SJCRH30 (cell line): ENCODE data around the gene SLC38A2. TPM values are rescaled to one million over a fixed set of nuclear protein-coding genes. Genes with fewer than 3 reads are reported as not detected.
"Not testable (repeated sequence)": the region's sequence is repeated elsewhere in the genome, so short reads cannot be mapped to it uniquely, and the experiment has no call there.

Experiments used
- DNase-seq, 2 experiments: peaks; one replicate each; pipeline ENCODE4 v3.0.0-alpha.2; 2015 to 2020
- H3K27ac ChIP-seq: fragments of 250-450 bp; sonication (Bioruptor Pico); 2 replicates; pipeline ENCODE4 v1.5.1; 2020; ENCODE audit warnings: mild to moderate bottlenecking, moderate library complexity
- H3K27me3 ChIP-seq: fragments of 250-450 bp; sonication (Bioruptor Pico); 2 replicates; pipeline ENCODE4 v1.5.1; 2020; ENCODE audit warnings: mild to moderate bottlenecking, moderate library complexity
- H3K36me3 ChIP-seq: fragments of 250-450 bp; sonication (Bioruptor Pico); 2 replicates; pipeline ENCODE4 v1.5.1; 2020; ENCODE audit warnings: mild to moderate bottlenecking, moderate library complexity
- H3K4me1 ChIP-seq: fragments of 250-450 bp; sonication (Bioruptor Pico); 2 replicates; pipeline ENCODE4 v1.5.1; 2020; ENCODE audit warnings: mild to moderate bottlenecking, moderate library complexity
- H3K4me3 ChIP-seq: fragments of 250-450 bp; sonication (Bioruptor Pico); 2 replicates; pipeline ENCODE4 v1.5.1; 2020; ENCODE audit warnings: mild to moderate bottlenecking, moderate library complexity
- H3K9me3 ChIP-seq: fragments of 250-450 bp; sonication (Bioruptor Pico); replicated peaks from 2 replicates; pipeline ENCODE4 v1.5.1; 2020; ENCODE audit warnings: mild to moderate bottlenecking, moderate library complexity
- total RNA-seq: library from RNA; depleted of rRNA; stranded (reverse); fragments of >200 nt; shearing (Covaris generic); gene quantifications from 2 replicates; pipeline ENCODE4 v1.2.3, GENCODE V29; 2014

The SLC38A2 gene
- total RNA-seq, 1 experiment from 2014 or later, result 260 TPM

- Histone ChIP-seq H3K4me3 (no peak overlapping the region), H3K27ac (no peak overlapping the region), H3K36me3 (no peaks in the 10 kb centered on the region), H3K4me1 (peaks cover 30% of the 10 kb centered on the region), H3K27me3 (no peaks in the 10 kb centered on the region), H3K9me3 (peaks cover 6% of the 10 kb centered on the region)
- DNase-seq, result peak in 1 of 2 experiments; percentile 29
Observed at GRCh38 chr12:46402941-46403718, 30.6 kb upstream of the SLC38A2 start.

GRCh38 chr12:46402451-46402850, 29.9 kb upstream of the SLC38A2 start:
- Histone ChIP-seq H3K27me3 (no peaks in the 10 kb centered on the region), H3K36me3 (no peaks in the 10 kb centered on the region), H3K27ac (no peak overlapping the region), H3K9me3 (peaks cover 6% of the 10 kb centered on the region), H3K4me3 (no peak overlapping the region), H3K4me1 (peaks cover 30% of the 10 kb centered on the region)
- no peak for DNase-seq

GRCh38 chr12:46401662-46402061, 29.1 kb upstream of the SLC38A2 start:
- Histone ChIP-seq H3K4me3 (no peak overlapping the region), H3K36me3 (no peaks in the 10 kb centered on the region), H3K9me3 (peaks cover 6% of the 10 kb centered on the region), H3K27me3 (no peaks in the 10 kb centered on the region), H3K27ac (no peak overlapping the region), H3K4me1 (peaks cover 30% of the 10 kb centered on the region)
- DNase-seq, result no peak

- Histone ChIP-seq H3K27me3 (no peaks in the 10 kb centered on the region), H3K36me3 (no peaks in the 10 kb centered on the region), H3K9me3 (peaks cover 6% of the 10 kb centered on the region), H3K4me1 (peaks cover 36% of the 10 kb centered on the region), H3K27ac (no peak overlapping the region), H3K4me3 (no peak overlapping the region)
- DNase-seq, result no peak
Observed at GRCh38 chr12:46400406-46400805, 27.8 kb upstream of the SLC38A2 start.

GRCh38 chr12:46399461-46400248, 27.1 kb upstream of the SLC38A2 start:
- peaks cover 42% of the 10 kb centered on the region for H3K4me1 ChIP-seq
- peak; percentile 37 to 49 for DNase-seq
- not testable (repeated sequence) for H3K4me3 ChIP-seq, H3K36me3 ChIP-seq, H3K27me3 ChIP-seq, H3K27ac ChIP-seq, H3K9me3 ChIP-seq

GRCh38 chr12:46396826-46397225, 24.3 kb upstream of the SLC38A2 start:
- DNase-seq, result no peak
- H3K4me3 ChIP-seq, result no peak overlapping the region
- H3K4me1 ChIP-seq, result peaks cover 16% of the 10 kb centered on the region
- H3K27ac ChIP-seq, result no peak overlapping the region
- H3K9me3 ChIP-seq, result peaks cover 9% of the 10 kb centered on the region
- H3K36me3 ChIP-seq, result no peaks in the 10 kb centered on the region
- H3K27me3 ChIP-seq, result no peaks in the 10 kb centered on the region

GRCh38 chr12:46395388-46395787, 22.8 kb upstream of the SLC38A2 start:
- H3K9me3 ChIP-seq, result peaks cover 9% of the 10 kb centered on the region
- H3K36me3 ChIP-seq, result no peaks in the 10 kb centered on the region
- peaks cover 15% of the 10 kb centered on the region for H3K4me1 ChIP-seq
- H3K27me3 ChIP-seq, result no peaks in the 10 kb centered on the region
- DNase-seq, result peak; percentile 41 to 65
- H3K4me3 ChIP-seq, result no peak overlapping the region
- no peak overlapping the region for H3K27ac ChIP-seq

- Histone ChIP-seq H3K9me3 (0 out of 2 replicates have a peak, but pooled peaks cover 3% of the 10 kb centered on the region), H3K4me3 (no peak overlapping the region), H3K36me3 (no peaks in the 10 kb centered on the region), H3K4me1 (peaks cover 38% of the 10 kb centered on the region), H3K27me3 (no peaks in the 10 kb centered on the region), H3K27ac (no peak overlapping the region)
- no peak for DNase-seq
Observed at GRCh38 chr12:46391630-46392029, 19.1 kb upstream of the SLC38A2 start.

- Histone ChIP-seq H3K27ac (no peak overlapping the region), H3K27me3 (no peaks in the 10 kb centered on the region)
- DNase-seq, result no peak
Observed at GRCh38 chr12:46390881-46391280, 18.3 kb upstream of the SLC38A2 start.

GRCh38 chr12:46390304-46390703, 17.7 kb upstream of the SLC38A2 start:
- H3K27me3 ChIP-seq, result no peaks in the 10 kb centered on the region
- 0 out of 2 replicates have a peak, but pooled peaks cover 3% of the 10 kb centered on the region for H3K9me3 ChIP-seq
- no peak overlapping the region for H3K4me3 ChIP-seq
- no peaks in the 10 kb centered on the region for H3K36me3 ChIP-seq
- no peak for DNase-seq
- H3K27ac ChIP-seq, result no peak overlapping the region
- peaks cover 43% of the 10 kb centered on the region for H3K4me1 ChIP-seq

More at GRCh38 chr12:46390881-46391280, 18.3 kb upstream of the SLC38A2 start:
- no peak overlapping the region for H3K4me3 ChIP-seq
- no peaks in the 10 kb centered on the region for H3K36me3 ChIP-seq
- H3K4me1 ChIP-seq, result peaks cover 44% of the 10 kb centered on the region
- 0 out of 2 replicates have a peak, but pooled peaks cover 3% of the 10 kb centered on the region for H3K9me3 ChIP-seq

GRCh38 chr12:46389031-46389616, 16.6 kb upstream of the SLC38A2 start:
- H3K36me3 ChIP-seq, result no peaks in the 10 kb centered on the region
- 0 out of 2 replicates have a peak, but pooled peaks cover 3% of the 10 kb centered on the region for H3K9me3 ChIP-seq
- no peaks in the 10 kb centered on the region for H3K27me3 ChIP-seq
- no peak overlapping the region for H3K4me3 ChIP-seq
- DNase-seq, result no peak
- peaks cover 44% of the 10 kb centered on the region for H3K4me1 ChIP-seq
- H3K27ac ChIP-seq, result no peak overlapping the region

GRCh38 chr12:46388427-46389021, 16.0 kb upstream of the SLC38A2 start:
- H3K9me3 ChIP-seq, result 0 out of 2 replicates have a peak, but pooled peaks cover 2% of the 10 kb centered on the region
- H3K4me1 ChIP-seq, result peaks cover 44% of the 10 kb centered on the region
- DNase-seq, result no peak
- H3K27me3 ChIP-seq, result no peaks in the 10 kb centered on the region
- H3K27ac ChIP-seq, result no peak overlapping the region
- no peaks in the 10 kb centered on the region for H3K36me3 ChIP-seq
- no peak overlapping the region for H3K4me3 ChIP-seq

GRCh38 chr12:46387670-46388069, 15.1 kb upstream of the SLC38A2 start:
- H3K4me1 ChIP-seq, result peaks cover 44% of the 10 kb centered on the region
- H3K4me3 ChIP-seq, result no peak overlapping the region

GRCh38 chr12:46386877-46387629, 14.5 kb upstream of the SLC38A2 start:
- H3K27ac ChIP-seq, result peak overlapping the region; percentile 31
- peaks cover 48% of the 10 kb centered on the region for H3K4me1 ChIP-seq
- H3K4me3 ChIP-seq, result peak overlapping the region; percentile 1; the same call in 1 of the 2 replicates
- no peaks in the 10 kb centered on the region for H3K27me3 ChIP-seq
- no peaks in the 10 kb centered on the region for H3K36me3 ChIP-seq
- H3K9me3 ChIP-seq, result no peaks in the 10 kb centered on the region; the same call in 1 of the 2 replicates
- peak; percentile 53 to 54 for DNase-seq

More at GRCh38 chr12:46387670-46388069, 15.1 kb upstream of the SLC38A2 start:
- DNase-seq, result no peak
- Histone ChIP-seq H3K27me3 (no peaks in the 10 kb centered on the region), H3K36me3 (no peaks in the 10 kb centered on the region), H3K27ac (no peak overlapping the region; the same call in 1 of the 2 replicates), H3K9me3 (no peaks in the 10 kb centered on the region)
